Fibroblast of lung (primary cell): Measurements from ENCODE around the gene ZNF559.

Experiments used
- CTCF ChIP-seq, 2 donors: IDR thresholded peaks in 1 of 2; conservative IDR thresholded peaks in 1 of 2; 1 replicate in 1 of 2; 2 replicates in 1 of 2; pipeline ENCODE4 v1.5.1; 2011 to 2012; ENCODE audit warnings: low read length in 2 of 2, control low read depth in 1 of 2, inconsistent platforms in 1 of 2, low read depth in 1 of 2, mild to moderate bottlenecking in 1 of 2
- EZH2 ChIP-seq: IDR thresholded peaks from 2 replicates; pipeline ENCODE4 v1.5.1; 2012; ENCODE audit warnings: low read length, control low read depth, mild to moderate bottlenecking; ENCODE audit errors: missing control alignments

DNA sequence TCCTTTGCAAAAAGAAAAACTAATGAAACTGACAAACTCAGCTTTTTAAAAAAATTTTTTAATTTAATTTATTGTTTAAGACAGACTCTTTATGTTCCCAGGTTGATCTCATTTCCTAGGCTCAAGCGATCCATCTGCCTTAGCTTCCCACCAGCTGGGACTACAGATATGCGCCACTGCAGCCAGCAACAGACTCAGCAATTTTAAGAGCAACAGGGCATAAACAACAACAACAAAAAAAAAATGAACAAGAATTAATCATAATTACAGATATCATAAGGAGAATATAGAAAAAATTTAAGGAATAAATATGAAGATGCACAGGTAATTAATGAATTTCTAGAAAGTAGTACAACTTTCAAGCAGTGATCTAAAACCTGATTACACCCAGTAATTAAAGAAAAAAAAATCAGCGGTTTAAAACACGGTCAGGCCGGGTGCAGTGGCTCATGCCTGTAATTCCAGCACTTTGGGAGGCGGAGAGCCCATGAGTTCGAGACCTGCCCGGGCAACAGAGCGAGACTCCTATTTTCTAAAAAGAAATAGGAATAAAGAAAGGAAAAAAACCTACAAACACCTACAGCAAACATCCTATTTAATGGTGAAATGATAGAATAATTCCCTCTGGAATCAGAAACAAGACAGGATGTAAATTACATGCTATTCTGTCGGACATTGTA, 15.7 kb upstream of the ZNF559 start:
- TF ChIP-seq CTCF (conservative IDR thresholded peaks at IDR 0.05 in 1 of 2, IDR thresholded peaks at IDR 0.05 in 1 of 2; ENCODE audit: low read depth in 1 of 2, low read length in 2 of 2) (no peak), EZH2 (no peak)
